ENCODE results near the gene NCBP3. TPM values are rescaled to one million over a fixed set of nuclear protein-coding genes. Genes with fewer than 3 reads are reported as not detected.

NCBP3 gene
- total RNA-seq, 4 donors from 2014 or later, result 22.2 to 25.7 (median 24.3) TPM

DNA sequence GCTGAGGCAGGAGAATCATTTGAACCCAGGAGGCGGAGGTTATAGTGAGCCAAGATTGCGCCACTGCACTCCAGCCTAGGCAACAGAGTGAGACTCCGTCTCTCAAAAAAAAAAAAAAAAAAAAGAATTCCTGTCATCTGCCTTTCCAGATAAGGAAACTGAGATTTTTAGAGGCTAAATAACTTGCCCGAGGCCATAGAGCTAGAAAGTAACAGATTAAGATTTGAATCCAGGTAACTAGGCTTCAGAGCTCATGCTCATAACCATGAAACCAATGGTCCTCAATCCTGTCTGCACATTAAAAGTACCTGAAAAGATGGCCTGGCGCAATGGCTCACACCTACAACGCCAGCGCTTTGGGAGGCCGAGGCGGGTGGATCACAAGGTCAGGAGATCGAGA is 9.5 kb downstream of the NCBP3 start:
- H3K4me1 ChIP-seq, result peaks cover 0 to 15% (median 0%) of the 10 kb centered on the region in 3 donors
- no peak overlapping the region for H3K27ac ChIP-seq
- no peak overlapping the region for H3K4me3 ChIP-seq
- H3K9me3 ChIP-seq, result no peaks in the 10 kb centered on the region
- no peak for ATAC-seq
- TF ChIP-seq POLR2AphosphoS5 (IDR thresholded peaks at IDR 0.05), result no peak
- TF ChIP-seq EP300 (IDR thresholded peaks at IDR 0.05), result no peak
- no peak for TF ChIP-seq POLR2A (IDR thresholded peaks at IDR 0.05)
- TF ChIP-seq, protein P1, sequence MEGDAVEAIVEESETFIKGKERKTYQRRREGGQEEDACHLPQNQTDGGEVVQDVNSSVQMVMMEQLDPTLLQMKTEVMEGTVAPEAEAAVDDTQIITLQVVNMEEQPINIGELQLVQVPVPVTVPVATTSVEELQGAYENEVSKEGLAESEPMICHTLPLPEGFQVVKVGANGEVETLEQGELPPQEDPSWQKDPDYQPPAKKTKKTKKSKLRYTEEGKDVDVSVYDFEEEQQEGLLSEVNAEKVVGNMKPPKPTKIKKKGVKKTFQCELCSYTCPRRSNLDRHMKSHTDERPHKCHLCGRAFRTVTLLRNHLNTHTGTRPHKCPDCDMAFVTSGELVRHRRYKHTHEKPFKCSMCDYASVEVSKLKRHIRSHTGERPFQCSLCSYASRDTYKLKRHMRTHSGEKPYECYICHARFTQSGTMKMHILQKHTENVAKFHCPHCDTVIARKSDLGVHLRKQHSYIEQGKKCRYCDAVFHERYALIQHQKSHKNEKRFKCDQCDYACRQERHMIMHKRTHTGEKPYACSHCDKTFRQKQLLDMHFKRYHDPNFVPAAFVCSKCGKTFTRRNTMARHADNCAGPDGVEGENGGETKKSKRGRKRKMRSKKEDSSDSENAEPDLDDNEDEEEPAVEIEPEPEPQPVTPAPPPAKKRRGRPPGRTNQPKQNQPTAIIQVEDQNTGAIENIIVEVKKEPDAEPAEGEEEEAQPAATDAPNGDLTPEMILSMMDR (IDR thresholded peaks at IDR 0.05), result no peak
- H3K36me3 ChIP-seq, result peaks cover 0 to 88% of the 10 kb centered on the region in 2 donors
- no peaks in the 10 kb centered on the region for H3K27me3 ChIP-seq
- 82 to 100% methylated on average over 2 to 5 of the region's 10 CpGs for WGBS, 2 donors (ENCODE audit: low coverage in 1 of 2)

DNA sequence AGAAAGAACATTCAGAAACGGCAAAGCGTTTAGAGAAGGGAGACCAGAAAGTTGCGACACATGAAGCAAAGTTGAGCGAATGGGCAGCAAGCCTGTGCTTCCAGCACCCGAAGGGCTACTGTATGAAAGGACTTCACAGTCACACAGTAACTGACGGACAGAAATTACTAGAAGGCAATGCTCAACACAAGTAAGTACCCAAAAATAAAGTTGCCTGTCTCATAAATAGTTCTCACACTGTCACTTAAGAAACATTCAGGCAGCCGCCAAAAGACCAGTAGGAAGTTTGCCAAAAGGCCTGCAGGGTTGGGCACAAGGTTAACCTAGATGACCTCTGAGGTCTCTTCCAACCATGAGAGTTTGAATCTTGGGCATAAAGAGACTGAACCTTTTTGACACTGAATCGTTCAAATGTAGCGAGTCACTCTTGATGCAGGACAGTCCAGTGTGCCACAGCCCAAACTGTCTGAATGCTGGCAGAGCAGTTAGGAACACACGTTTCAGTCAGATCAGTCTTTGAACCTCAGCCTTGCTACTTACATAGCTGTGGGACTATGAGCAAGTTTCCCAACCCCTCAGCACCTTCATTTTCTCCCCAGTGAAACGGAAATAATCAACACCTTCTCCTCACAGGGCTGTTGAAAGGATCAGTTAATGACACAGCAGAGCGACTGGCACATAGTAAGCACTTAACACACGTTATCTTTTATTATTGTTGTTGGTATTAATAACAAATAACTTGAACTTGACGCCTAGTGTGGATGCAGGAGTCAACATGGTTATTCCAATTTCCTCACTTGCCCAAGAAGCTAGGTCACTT is 10.4 kb downstream of the NCBP3 start:
- H3K4me3 ChIP-seq, result no peak overlapping the region
- peaks cover 0 to 83% of the 10 kb centered on the region in 2 donors for H3K36me3 ChIP-seq
- no peak overlapping the region for H3K27ac ChIP-seq
- TF ChIP-seq POLR2AphosphoS5 (IDR thresholded peaks at IDR 0.05), result no peak
- no peak for TF ChIP-seq EP300 (IDR thresholded peaks at IDR 0.05)
- no peak for TF ChIP-seq POLR2A (IDR thresholded peaks at IDR 0.05)
- TF ChIP-seq, protein P1 (IDR thresholded peaks at IDR 0.05), result no peak
- no peaks in the 10 kb centered on the region for H3K27me3 ChIP-seq
- ATAC-seq, result no peak
- WGBS, 2 donors (ENCODE audit: low coverage in 1 of 2), result 65% methylated on average over 10 to 13 of the region's 14 CpGs
- H3K4me1 ChIP-seq, result peaks cover 0 to 15% (median 0%) of the 10 kb centered on the region in 3 donors
- H3K9me3 ChIP-seq, result no peaks in the 10 kb centered on the region

DNA sequence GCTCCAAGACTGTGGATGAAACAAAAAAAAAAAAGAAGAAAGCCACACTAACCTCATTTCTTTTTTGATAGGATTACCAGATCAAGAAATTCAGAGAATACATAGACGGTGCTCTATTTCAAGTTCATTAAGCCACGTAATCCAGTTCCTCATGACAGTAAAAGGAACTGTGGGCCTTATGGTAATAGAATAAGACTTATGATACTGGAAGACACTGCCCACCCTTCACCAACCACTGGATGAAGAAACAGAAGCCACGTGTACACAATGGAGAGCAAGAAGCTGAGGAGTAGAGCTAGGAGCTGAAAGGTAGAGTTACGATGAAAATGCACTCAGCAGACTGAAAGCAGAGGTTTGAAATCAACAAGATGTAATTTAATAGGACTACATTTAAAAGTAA is 11.2 kb downstream of the NCBP3 start:
- peaks cover 0 to 77% of the 10 kb centered on the region in 2 donors for H3K36me3 ChIP-seq
- peaks cover 0 to 15% (median 0%) of the 10 kb centered on the region in 3 donors for H3K4me1 ChIP-seq
- no peaks in the 10 kb centered on the region for H3K27me3 ChIP-seq
- no peaks in the 10 kb centered on the region for H3K9me3 ChIP-seq
- TF ChIP-seq, protein P1 (IDR thresholded peaks at IDR 0.05), result no peak
- TF ChIP-seq POLR2A (IDR thresholded peaks at IDR 0.05) (no peak), EP300 (IDR thresholded peaks at IDR 0.05) (no peak), POLR2AphosphoS5 (IDR thresholded peaks at IDR 0.05) (no peak)
- H3K27ac ChIP-seq, result no peak overlapping the region
- H3K4me3 ChIP-seq, result no peak overlapping the region
- ATAC-seq, result no peak
- WGBS, 2 donors (ENCODE audit: low coverage in 1 of 2), result 84 to 100% methylated on average over 3 to 4 of the region's 4 CpGs

DNA sequence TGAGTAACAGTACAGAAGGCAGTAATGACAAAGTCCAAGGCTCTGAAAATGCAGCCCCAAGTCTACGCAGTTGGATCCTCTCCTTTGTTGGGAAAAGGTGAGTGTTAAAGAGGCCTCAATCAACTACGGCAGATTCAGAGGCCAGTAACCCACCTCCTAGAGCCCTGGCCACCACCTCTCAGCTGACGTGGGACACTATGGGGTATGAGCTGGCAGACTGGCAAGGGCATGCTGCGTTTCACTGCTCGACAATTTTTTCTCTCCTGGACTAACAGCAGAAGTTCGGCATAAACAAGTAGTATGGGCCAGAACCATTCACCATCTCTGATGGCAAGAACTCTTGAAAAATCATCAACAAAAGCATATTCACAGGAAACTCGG is 17.2 kb downstream of the NCBP3 start:
- Histone ChIP-seq H3K27ac (peak overlapping the region; percentile 21 to 77 (median 72)), H3K36me3 (peaks cover 0 to 71% of the 10 kb centered on the region in 2 donors), H3K9me3 (no peaks in the 10 kb centered on the region), H3K4me3 (no peak overlapping the region), H3K4me1 (peaks cover 0 to 23% (median 7%) of the 10 kb centered on the region in 3 donors), H3K27me3 (no peaks in the 10 kb centered on the region)
- WGBS, 2 donors (ENCODE audit: low coverage in 1 of 2), result 71 to 90% methylated on average over 1 to 7 of the region's 7 CpGs
- TF ChIP-seq POLR2AphosphoS5 (IDR thresholded peaks at IDR 0.05), result no peak
- TF ChIP-seq, protein P1 (IDR thresholded peaks at IDR 0.05), result no peak
- no peak for TF ChIP-seq POLR2A (IDR thresholded peaks at IDR 0.05)
- TF ChIP-seq EP300 (IDR thresholded peaks at IDR 0.05), result no peak
- no peak for ATAC-seq

All from gastroesophageal sphincter (tissue), 4 donors.